T-helper 2 cell treated with Interferon-gamma antibody and Interleukin-4, amounts not matched to agents 5 μg/mL and 100 μg/mL, for 36 hours (primary cell): Measurements from ENCODE around the gene SERPINB2.

Source experiments
- DNase-seq: peaks from one replicate; pipeline ENCODE4 v3.0.0; 2021; ENCODE audit warnings: low spot score
- H3K27ac Mint-ChIP-seq: one replicate; pipeline ENCODE4 v1.8.0; 2021; ENCODE audit warnings: mild to moderate bottlenecking, mixed read lengths
- H3K27me3 Mint-ChIP-seq: one replicate; pipeline ENCODE4 v1.8.0; 2021; ENCODE audit warnings: low read depth, mixed read lengths
- H3K36me3 Mint-ChIP-seq: one replicate; pipeline ENCODE4 v1.8.0; 2021; ENCODE audit warnings: low read depth, mixed read lengths
- H3K4me1 Mint-ChIP-seq: one replicate; pipeline ENCODE4 v1.8.0; 2021; ENCODE audit warnings: low read depth, mixed read lengths
- H3K4me3 Mint-ChIP-seq: one replicate; pipeline ENCODE4 v1.8.0; 2022; ENCODE audit warnings: mild to moderate bottlenecking, moderate library complexity, mixed read lengths
- H3K9me3 Mint-ChIP-seq: one replicate; pipeline ENCODE4 v1.8.0; 2021; ENCODE audit warnings: mixed read lengths

The SERPINB2 gene

DNA sequence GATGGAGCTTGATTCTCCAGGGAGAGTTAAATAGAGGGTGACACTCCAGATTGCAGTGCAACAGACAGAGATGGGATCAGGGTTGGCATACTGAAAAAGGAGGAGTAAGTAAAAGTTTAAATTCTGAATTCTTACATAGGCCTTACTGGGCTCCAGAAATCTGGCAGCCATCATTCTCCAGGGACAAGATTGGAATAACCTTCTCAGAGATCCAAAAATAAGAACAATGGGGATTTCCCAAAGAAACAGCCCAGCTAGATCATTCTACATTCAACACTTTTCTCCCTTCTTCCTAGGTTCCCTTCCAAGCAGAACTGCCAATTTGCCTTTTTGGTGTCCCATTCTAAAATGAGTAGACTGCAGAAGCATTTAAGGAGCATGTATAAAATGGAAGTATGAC is 14.9 kb upstream of the SERPINB2 start:
- H3K27ac Mint-ChIP-seq = no peak overlapping the region
- no peaks in the 10 kb centered on the region for H3K9me3 Mint-ChIP-seq
- no peak overlapping the region for H3K4me3 Mint-ChIP-seq
- H3K36me3 Mint-ChIP-seq = no peaks in the 10 kb centered on the region
- DNase-seq = no peak
- H3K4me1 Mint-ChIP-seq = no peaks in the 10 kb centered on the region
- peaks cover 6% of the 10 kb centered on the region for H3K27me3 Mint-ChIP-seq

DNA sequence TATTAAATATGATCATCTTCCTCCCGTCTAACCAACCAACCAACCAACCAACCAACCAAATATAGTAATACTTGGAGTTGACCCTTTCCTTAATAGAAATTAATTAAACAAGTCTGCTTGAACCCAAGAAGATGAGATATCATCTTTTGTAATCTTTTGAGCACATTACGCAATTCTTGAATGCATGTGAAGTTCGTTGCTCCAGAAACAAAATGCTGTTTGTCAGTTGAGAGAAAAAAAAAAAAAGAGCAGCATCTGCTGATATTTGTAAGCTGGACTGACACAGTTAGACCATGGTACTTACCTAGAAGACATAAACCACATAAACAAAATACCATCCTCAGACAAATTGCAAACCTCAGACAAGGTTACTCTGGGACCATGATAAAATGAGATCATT is 9.2 kb upstream of the SERPINB2 start:
- H3K4me3 Mint-ChIP-seq = no peak overlapping the region
- no peak for DNase-seq
- no peaks in the 10 kb centered on the region for H3K36me3 Mint-ChIP-seq
- H3K9me3 Mint-ChIP-seq = no peaks in the 10 kb centered on the region
- H3K27me3 Mint-ChIP-seq = peaks cover under 1% of the 10 kb centered on the region
- H3K4me1 Mint-ChIP-seq = peaks cover 4% of the 10 kb centered on the region
- H3K27ac Mint-ChIP-seq = no peak overlapping the region

DNA sequence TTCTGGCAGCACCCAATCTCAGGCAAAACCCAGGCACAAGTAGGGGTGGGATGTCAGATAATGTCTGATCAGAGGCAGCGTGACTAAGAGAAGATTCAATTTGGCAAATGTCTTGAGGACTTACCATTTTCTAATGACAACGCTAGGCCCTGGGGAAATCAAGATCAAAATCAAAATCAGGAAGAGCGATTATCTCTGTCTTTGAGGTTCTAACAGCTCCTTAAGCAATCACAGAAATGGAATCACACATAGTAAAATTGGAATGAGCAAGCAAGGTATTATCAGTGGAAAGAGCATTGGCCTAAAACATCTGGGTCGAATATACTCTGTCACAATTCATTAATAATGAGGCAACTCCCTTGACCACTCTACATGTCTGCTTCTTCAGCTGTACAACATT is 8.6 kb upstream of the SERPINB2 start:
- no peaks in the 10 kb centered on the region for H3K9me3 Mint-ChIP-seq
- no peaks in the 10 kb centered on the region for H3K36me3 Mint-ChIP-seq
- H3K27me3 Mint-ChIP-seq = no peaks in the 10 kb centered on the region
- H3K4me1 Mint-ChIP-seq = peaks cover 4% of the 10 kb centered on the region
- no peak overlapping the region for H3K4me3 Mint-ChIP-seq
- H3K27ac Mint-ChIP-seq = no peak overlapping the region
- no peak for DNase-seq

DNA sequence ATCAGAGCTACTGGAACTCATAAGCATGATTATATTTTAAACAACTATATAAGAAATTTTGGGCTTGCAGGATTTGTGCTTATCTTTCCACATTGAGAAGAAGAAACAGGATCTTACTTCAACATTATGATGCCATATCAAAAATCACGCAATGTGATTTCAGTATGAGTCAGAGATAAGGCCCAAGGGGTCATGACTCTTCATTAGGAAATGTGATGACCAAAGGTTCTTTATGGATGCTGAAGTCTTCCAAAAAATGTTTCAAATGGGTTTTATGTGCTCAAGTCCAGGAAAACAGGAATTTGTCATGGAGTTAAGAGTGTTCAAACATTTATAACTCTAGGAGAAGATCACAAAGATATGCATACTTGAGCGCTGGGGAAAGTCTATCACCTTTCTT is 7.8 kb upstream of the SERPINB2 start:
- Mint-ChIP-seq H3K27me3 (peaks cover 4% of the 10 kb centered on the region), H3K27ac (no peak overlapping the region), H3K4me1 (peaks cover 4% of the 10 kb centered on the region), H3K4me3 (no peak overlapping the region), H3K9me3 (no peaks in the 10 kb centered on the region), H3K36me3 (no peaks in the 10 kb centered on the region)
- no peak for DNase-seq

DNA sequence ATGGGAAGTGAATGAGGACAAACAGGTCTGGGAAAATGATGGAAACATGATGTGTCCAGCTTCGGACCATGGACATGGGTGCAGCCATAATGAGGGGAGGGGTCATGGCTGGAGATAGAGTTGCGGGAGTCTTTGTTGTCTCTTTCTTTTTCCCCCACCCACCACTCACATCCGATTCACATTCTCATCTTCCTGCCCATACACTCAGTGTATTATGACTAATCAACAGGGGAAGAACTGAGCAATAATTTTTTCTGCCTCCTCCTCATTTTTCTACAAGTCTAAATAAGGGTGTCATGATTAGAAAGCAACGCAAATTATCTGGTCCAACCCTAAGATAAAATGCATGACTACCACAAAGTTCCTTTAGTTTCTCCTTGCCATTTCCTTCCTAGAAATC is 5.7 kb upstream of the SERPINB2 start:
- Mint-ChIP-seq H3K9me3 (no peaks in the 10 kb centered on the region), H3K27ac (no peak overlapping the region), H3K4me3 (no peak overlapping the region), H3K36me3 (no peaks in the 10 kb centered on the region), H3K27me3 (peaks cover 4% of the 10 kb centered on the region), H3K4me1 (peaks cover 4% of the 10 kb centered on the region)
- peak; percentile 16 for DNase-seq

DNA sequence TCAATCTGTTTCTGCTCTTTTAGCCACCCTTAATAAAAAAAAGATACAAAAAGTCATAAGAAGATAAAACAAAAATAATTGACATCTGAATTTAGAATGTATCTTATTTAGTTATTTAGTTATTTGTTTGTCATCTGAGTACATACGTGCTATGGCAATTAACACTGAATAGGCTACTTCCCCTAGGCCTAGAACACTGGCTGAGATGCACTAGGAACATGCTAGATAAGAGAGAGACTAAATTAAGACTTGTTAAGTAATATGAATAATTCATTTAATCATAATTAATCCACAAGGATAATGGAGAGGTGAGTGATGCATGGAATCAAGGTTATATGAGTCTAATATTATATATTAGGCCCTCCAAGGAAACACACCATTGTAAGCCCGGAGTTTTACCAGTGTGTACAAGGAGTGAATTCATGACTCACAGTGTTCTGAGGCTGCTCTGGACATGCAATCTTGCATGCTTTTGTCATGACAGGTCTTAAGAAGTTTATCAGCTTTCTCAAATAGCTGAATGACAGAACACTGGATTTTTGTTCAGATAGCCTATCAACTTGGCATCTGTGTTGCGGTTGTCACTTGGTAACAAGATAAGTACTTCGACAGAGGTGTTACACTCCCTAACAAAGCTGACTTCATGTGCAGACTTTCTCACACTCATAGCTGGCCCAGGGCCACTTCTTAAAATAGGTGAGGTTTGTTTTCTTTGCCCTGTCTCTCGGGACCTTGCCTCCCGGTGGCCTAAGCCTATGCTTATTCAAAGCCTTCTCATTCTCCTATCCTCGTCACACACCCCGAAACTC is 5.0 kb upstream of the SERPINB2 start:
- Mint-ChIP-seq H3K9me3 (no peaks in the 10 kb centered on the region), H3K27ac (no peak overlapping the region), H3K4me1 (peaks cover 4% of the 10 kb centered on the region), H3K4me3 (no peak overlapping the region), H3K27me3 (peaks cover 4% of the 10 kb centered on the region), H3K36me3 (no peaks in the 10 kb centered on the region)
- peak; percentile 29 for DNase-seq

DNA sequence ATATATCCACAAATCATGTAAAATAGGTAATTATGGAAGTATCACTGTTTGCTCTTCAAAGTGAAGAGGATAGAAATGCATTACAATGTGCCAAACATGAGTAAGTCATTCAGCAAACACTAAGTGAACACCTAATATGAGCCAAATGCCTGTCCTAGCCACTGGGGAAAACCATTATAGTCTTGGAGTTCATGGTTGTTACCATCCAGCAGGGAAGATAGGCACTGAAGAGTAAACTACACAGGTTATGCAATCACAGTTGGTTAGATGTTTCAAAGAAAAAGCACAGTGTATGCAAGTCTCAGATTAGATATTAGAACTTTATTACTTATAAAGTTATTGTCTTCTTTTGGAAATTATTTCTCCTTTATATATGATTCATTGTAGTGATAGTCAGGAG is 3.9 kb upstream of the SERPINB2 start:
- Mint-ChIP-seq H3K27ac (no peak overlapping the region), H3K4me1 (peaks cover 4% of the 10 kb centered on the region), H3K9me3 (no peaks in the 10 kb centered on the region), H3K27me3 (peaks cover 4% of the 10 kb centered on the region), H3K36me3 (no peaks in the 10 kb centered on the region), H3K4me3 (no peak overlapping the region)
- no peak for DNase-seq

DNA sequence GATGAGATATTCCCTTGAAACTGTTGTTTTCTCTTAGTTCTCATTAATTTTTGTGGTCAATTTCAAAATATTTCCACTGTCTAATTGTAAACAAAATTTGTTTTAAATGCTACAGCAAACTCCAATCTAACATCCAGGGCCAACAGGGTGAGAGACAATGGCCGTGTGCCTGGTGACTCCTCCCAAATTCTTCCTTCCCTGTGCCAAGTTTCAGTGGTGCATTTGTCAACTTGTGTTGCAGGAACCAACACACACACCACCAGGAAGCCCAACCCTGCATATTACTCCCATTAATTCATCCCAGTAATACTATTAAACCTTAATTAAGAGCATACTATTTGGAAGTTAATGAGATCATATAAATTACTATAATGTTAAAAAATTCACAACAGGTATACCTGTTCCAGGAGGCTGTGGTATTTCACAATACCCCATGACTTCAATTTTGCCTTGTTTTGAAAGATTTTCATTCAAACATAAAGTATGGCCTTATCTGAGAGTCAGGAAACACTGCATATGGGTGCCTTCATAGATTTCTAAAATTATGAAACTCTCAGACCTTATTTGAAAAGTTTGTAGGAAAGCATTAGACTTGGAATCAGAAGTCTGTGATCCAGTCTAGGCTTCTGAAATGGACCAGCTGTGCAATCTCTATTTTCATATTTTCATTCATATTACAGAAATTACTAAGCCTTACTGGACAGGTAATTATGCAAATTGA is 1.1 kb downstream of the SERPINB2 start:
- H3K36me3 Mint-ChIP-seq = no peaks in the 10 kb centered on the region
- H3K4me1 Mint-ChIP-seq = no peaks in the 10 kb centered on the region
- peaks cover 6% of the 10 kb centered on the region for H3K27me3 Mint-ChIP-seq
- H3K4me3 Mint-ChIP-seq = no peak overlapping the region
- no peak for DNase-seq
- no peak overlapping the region for H3K27ac Mint-ChIP-seq
- no peaks in the 10 kb centered on the region for H3K9me3 Mint-ChIP-seq

DNA sequence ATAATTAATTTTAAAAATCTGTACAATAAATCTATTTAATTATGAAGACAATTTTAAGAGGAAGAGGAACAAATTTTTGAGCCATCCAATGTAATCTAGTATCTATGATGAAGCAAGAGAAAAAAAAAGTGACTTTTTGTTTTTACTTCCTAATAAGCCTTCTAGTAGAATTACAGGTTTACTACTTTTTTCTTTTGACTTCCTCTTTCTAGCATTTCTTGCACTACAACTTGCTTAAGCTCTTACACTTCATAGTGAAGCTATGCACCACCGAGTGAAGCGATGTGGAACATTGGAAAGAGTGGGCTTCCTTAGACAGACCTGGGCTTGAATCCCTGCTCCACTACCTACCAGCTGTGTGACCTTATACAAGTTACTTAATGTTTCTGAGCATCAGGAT is 2.1 kb downstream of the SERPINB2 start:
- no peak overlapping the region for H3K4me3 Mint-ChIP-seq
- peaks cover 3% of the 10 kb centered on the region for H3K27me3 Mint-ChIP-seq
- H3K9me3 Mint-ChIP-seq = no peaks in the 10 kb centered on the region
- no peak for DNase-seq
- H3K36me3 Mint-ChIP-seq = no peaks in the 10 kb centered on the region
- H3K4me1 Mint-ChIP-seq = no peaks in the 10 kb centered on the region
- no peak overlapping the region for H3K27ac Mint-ChIP-seq

DNA sequence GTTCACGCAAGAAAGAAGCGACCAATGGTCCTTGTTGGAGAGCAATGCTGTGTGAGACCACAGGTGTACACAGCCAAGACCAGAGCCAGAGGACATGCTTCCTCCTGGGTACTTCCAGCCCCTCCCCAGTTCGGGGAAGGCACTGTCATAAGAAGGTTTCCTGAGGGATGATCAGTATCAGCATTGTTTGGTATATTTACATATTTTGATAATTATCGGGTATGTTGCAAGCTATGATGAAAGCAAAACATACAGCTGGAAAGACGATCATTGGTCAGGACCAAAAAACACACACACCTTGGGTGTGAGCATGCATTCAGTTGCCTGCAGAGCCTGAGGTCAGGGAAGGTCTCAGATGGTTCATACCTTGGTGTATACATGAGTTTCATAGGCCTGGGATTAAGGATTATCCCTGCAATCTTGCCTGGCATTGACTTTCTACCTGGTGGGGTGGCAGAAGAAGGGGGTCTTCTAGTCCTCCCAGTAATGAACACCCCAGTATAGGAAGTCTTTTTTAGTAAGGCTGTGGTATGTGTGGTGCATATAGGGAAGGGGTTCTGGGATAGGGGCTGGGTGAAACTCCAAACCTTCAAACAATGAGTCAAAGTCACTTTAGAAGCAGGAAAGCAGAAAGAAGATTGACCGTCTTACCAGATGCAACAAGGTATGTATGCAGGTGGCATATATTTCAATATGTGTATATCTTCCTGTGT is 2.9 kb downstream of the SERPINB2 start:
- H3K27ac Mint-ChIP-seq = no peak overlapping the region
- H3K27me3 Mint-ChIP-seq = peaks cover 4% of the 10 kb centered on the region
- H3K4me1 Mint-ChIP-seq = no peaks in the 10 kb centered on the region
- H3K9me3 Mint-ChIP-seq = no peaks in the 10 kb centered on the region
- H3K4me3 Mint-ChIP-seq = no peak overlapping the region
- H3K36me3 Mint-ChIP-seq = no peaks in the 10 kb centered on the region
- no peak for DNase-seq

DNA sequence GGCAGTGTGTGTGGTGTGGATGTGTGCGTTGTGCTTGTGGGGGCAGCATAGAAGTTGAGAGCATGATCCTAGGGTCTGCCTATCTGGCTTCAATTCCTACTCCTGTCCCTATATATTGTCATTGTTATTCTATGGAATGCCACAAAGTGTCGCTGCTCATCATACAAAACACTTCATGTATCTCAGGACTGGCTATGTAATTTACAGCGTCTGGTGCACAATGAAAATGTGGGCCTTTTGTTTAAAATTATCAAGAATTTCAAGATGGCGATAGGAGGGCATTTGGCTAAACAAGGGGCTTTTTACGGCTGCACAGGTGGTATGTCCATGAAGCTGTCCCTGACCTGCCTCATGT is 3.4 kb downstream of the SERPINB2 start:
- DNase-seq = no peak
- peaks cover 6% of the 10 kb centered on the region for H3K27me3 Mint-ChIP-seq

DNA sequence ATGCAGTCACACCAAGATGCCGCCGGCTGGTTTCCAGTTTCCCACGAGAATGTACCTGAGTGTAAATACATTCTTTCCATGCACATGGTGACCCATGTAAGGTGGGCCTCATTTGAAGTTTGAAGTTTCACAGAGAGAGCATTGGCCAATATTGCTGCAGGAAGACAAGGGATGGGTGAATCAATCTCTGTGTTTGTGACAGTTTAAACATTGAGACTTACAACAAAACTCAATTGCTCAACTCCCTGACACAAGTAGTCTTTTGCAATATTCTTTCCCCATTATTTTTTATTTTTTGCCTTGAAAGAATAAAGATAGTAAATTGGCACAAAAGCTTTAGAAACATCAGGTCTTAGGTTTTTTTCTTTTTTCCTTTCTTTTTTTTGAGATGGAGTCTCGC is 5.1 kb downstream of the SERPINB2 start:
- no peaks in the 10 kb centered on the region for H3K4me1 Mint-ChIP-seq
- no peak for DNase-seq
- H3K9me3 Mint-ChIP-seq = no peaks in the 10 kb centered on the region
- H3K4me3 Mint-ChIP-seq = no peak overlapping the region
- H3K27ac Mint-ChIP-seq = no peak overlapping the region
- peaks cover 12% of the 10 kb centered on the region for H3K27me3 Mint-ChIP-seq
- no peaks in the 10 kb centered on the region for H3K36me3 Mint-ChIP-seq

More for the DNA sequence above, 3.4 kb downstream of the SERPINB2 start:
- Mint-ChIP-seq H3K36me3 (no peaks in the 10 kb centered on the region), H3K4me1 (no peaks in the 10 kb centered on the region), H3K4me3 (no peak overlapping the region), H3K9me3 (no peaks in the 10 kb centered on the region), H3K27ac (no peak overlapping the region)

DNA sequence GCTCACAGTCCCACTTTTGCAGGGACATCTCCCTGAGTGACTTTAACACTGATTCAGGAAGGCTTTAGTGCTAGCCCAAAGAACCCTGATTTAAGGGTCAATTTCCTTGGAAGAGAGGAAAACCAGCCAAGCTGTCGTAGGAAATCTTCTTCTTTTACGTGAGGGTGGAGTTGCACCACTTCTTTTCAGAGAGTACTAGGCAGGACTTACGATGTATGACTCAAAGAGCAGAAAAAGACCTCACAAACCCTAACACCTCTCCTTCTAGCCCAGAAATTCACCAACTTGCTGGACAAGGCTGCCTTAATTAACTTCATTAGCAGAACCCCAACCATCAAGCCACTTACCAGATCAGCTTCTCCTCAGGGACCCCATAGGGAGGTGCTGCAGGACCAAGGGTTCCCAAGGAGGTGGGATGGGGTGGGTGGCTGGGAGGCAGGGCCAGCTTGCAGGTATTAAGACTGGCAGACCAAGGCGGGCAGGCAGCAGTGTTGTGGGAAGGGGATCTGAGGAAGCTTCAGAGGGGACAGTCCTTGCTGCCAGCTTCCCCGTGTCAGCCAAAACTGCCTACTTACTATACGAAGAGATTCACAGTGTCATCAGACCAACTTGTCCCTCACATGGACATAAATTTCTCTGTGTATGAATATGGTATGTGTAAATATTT is 6.7 kb downstream of the SERPINB2 start:
- Mint-ChIP-seq H3K27me3 (peaks cover 12% of the 10 kb centered on the region), H3K36me3 (no peaks in the 10 kb centered on the region), H3K27ac (no peak overlapping the region), H3K4me1 (no peaks in the 10 kb centered on the region), H3K4me3 (no peak overlapping the region), H3K9me3 (no peaks in the 10 kb centered on the region)
- DNase-seq = no peak

DNA sequence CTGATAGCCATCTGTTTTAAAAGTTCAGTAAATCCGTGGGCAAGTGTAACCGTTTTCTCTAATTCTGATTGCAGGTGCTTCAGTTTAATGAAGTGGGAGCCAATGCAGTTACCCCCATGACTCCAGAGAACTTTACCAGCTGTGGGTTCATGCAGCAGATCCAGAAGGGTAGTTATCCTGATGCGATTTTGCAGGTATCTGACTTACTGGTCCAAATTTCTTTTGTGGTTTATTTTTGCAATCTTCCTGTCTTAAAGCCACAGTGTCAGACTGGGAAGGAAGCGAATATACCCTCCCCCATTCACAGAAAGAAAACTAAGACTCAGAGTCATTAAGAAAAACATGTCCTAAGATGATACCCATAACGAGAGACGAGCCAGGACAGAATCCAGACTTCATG is 7.7 kb downstream of the SERPINB2 start:
- Mint-ChIP-seq H3K9me3 (no peaks in the 10 kb centered on the region), H3K4me3 (no peak overlapping the region), H3K4me1 (no peaks in the 10 kb centered on the region), H3K27ac (no peak overlapping the region), H3K27me3 (peaks cover 12% of the 10 kb centered on the region), H3K36me3 (no peaks in the 10 kb centered on the region)
- DNase-seq = no peak
